ENCODE measurements around the gene C9orf152. TPM values are rescaled to one million over a fixed set of nuclear protein-coding genes. Genes with fewer than 3 reads are reported as not detected.

Gene C9orf152
- total and polyA plus RNA-seq, 2 experiments from 2014 or later, result not detected

DNA sequence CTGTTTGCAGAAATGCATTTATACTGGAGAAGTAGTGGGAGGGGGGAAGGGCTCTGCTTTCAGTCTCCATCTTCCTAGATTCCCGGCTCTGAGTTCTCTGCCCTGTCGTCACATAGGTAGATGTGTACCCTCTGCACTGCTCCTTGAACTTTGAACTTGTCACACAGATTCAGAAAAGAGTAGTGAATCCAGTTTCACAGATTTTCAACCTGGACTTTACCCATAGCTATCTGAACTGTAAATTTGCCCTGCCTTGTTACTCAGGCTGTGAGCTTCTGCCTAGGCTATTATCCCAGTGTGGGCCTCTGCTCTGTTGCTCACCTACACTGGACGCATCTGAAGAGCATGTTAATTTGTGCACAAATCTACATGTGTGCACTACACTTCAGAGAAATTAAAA lies 12.8 kb upstream of the C9orf152 start (continued):
- TF ChIP-seq, protein P1, sequence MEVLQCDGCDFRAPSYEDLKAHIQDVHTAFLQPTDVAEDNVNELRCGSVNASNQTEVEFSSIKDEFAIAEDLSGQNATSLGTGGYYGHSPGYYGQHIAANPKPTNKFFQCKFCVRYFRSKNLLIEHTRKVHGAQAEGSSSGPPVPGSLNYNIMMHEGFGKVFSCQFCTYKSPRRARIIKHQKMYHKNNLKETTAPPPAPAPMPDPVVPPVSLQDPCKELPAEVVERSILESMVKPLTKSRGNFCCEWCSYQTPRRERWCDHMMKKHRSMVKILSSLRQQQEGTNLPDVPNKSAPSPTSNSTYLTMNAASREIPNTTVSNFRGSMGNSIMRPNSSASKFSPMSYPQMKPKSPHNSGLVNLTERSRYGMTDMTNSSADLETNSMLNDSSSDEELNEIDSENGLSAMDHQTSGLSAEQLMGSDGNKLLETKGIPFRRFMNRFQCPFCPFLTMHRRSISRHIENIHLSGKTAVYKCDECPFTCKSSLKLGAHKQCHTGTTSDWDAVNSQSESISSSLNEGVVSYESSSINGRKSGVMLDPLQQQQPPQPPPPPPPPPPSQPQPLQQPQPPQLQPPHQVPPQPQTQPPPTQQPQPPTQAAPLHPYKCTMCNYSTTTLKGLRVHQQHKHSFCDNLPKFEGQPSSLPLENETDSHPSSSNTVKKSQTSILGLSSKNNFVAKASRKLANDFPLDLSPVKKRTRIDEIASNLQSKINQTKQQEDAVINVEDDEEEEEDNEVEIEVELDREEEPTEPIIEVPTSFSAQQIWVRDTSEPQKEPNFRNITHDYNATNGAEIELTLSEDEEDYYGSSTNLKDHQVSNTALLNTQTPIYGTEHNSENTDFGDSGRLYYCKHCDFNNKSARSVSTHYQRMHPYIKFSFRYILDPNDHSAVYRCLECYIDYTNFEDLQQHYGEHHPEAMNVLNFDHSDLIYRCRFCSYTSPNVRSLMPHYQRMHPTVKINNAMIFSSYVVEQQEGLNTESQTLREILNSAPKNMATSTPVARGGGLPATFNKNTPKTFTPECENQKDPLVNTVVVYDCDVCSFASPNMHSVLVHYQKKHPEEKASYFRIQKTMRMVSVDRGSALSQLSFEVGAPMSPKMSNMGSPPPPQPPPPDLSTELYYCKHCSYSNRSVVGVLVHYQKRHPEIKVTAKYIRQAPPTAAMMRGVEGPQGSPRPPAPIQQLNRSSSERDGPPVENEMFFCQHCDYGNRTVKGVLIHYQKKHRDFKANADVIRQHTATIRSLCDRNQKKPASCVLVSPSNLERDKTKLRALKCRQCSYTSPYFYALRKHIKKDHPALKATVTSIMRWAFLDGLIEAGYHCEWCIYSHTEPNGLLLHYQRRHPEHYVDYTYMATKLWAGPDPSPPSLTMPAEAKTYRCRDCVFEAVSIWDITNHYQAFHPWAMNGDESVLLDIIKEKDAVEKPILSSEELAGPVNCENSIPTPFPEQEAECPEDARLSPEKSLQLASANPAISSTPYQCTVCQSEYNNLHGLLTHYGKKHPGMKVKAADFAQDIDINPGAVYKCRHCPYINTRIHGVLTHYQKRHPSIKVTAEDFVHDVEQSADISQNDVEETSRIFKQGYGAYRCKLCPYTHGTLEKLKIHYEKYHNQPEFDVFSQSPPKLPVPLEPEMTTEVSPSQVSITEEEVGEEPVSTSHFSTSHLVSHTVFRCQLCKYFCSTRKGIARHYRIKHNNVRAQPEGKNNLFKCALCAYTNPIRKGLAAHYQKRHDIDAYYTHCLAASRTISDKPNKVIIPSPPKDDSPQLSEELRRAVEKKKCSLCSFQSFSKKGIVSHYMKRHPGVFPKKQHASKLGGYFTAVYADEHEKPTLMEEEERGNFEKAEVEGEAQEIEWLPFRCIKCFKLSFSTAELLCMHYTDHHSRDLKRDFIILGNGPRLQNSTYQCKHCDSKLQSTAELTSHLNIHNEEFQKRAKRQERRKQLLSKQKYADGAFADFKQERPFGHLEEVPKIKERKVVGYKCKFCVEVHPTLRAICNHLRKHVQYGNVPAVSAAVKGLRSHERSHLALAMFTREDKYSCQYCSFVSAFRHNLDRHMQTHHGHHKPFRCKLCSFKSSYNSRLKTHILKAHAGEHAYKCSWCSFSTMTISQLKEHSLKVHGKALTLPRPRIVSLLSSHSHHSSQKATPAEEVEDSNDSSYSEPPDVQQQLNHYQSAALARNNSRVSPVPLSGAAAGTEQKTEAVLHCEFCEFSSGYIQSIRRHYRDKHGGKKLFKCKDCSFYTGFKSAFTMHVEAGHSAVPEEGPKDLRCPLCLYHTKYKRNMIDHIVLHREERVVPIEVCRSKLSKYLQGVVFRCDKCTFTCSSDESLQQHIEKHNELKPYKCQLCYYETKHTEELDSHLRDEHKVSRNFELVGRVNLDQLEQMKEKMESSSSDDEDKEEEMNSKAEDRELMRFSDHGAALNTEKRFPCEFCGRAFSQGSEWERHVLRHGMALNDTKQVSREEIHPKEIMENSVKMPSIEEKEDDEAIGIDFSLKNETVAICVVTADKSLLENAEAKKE (CRISPR knock-in tag; IDR thresholded peaks at IDR 0.05), result no peak

DNA sequence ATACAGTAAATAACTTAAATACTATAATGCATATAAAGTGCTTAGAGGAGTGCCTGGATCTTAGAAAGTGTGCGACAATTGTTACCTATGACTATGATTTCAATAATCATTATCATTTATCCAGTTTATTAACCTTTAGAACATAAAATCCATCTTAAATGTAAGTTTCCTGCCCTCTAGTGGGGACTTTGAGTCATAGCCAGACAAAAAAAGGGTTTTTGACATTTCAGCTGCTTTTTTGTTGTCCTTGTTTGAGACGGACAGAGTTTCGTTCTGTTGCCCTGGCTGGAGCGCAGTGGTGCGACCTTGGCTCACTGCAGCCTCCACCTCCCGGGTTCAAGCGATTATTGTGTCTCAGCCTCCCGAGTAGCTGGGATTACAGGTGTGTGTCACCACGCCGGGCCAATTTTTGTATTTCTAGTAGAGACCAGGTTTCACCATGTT lies 9.7 kb upstream of the C9orf152 start:
- Histone ChIP-seq H4K20me1 (replicated peaks; ENCODE audit: insufficient read depth) (no peaks in the 10 kb centered on the region), H3K79me2 (replicated peaks; ENCODE audit: insufficient read depth) (no peaks in the 10 kb centered on the region), H3K4me3 (no peak overlapping the region), H3K4me1 (ENCODE audit: insufficient read depth) (no peaks in the 10 kb centered on the region), H3K27ac (ENCODE audit: low read depth) (no peak overlapping the region), H3K9me2 (ENCODE audit: insufficient read depth) (0 out of 2 replicates have a peak, but pooled peaks cover 4% of the 10 kb centered on the region), H3K36me3 (ENCODE audit: insufficient read depth) (no peaks in the 10 kb centered on the region), H2AFZ (peak overlapping the region; percentile 64; the same call in 1 of the 2 replicates), H3F3A (replicated peaks; ENCODE audit: low read depth) (no peaks in the 10 kb centered on the region), H3K4me2 (no peak overlapping the region), H3K27me3 (ENCODE audit: insufficient read depth) (no peaks in the 10 kb centered on the region)
- peaks cover 5% of the 10 kb centered on the region; the same call in 2 of the 3 replicates for H3K9me3 Mint-ChIP-seq
- TF ChIP-seq, protein P2, sequence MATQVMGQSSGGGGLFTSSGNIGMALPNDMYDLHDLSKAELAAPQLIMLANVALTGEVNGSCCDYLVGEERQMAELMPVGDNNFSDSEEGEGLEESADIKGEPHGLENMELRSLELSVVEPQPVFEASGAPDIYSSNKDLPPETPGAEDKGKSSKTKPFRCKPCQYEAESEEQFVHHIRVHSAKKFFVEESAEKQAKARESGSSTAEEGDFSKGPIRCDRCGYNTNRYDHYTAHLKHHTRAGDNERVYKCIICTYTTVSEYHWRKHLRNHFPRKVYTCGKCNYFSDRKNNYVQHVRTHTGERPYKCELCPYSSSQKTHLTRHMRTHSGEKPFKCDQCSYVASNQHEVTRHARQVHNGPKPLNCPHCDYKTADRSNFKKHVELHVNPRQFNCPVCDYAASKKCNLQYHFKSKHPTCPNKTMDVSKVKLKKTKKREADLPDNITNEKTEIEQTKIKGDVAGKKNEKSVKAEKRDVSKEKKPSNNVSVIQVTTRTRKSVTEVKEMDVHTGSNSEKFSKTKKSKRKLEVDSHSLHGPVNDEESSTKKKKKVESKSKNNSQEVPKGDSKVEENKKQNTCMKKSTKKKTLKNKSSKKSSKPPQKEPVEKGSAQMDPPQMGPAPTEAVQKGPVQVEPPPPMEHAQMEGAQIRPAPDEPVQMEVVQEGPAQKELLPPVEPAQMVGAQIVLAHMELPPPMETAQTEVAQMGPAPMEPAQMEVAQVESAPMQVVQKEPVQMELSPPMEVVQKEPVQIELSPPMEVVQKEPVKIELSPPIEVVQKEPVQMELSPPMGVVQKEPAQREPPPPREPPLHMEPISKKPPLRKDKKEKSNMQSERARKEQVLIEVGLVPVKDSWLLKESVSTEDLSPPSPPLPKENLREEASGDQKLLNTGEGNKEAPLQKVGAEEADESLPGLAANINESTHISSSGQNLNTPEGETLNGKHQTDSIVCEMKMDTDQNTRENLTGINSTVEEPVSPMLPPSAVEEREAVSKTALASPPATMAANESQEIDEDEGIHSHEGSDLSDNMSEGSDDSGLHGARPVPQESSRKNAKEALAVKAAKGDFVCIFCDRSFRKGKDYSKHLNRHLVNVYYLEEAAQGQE (IDR thresholded peaks at IDR 0.05; ENCODE audit: unreplicated experiment), result no peak
- TF ChIP-seq, protein P3, sequence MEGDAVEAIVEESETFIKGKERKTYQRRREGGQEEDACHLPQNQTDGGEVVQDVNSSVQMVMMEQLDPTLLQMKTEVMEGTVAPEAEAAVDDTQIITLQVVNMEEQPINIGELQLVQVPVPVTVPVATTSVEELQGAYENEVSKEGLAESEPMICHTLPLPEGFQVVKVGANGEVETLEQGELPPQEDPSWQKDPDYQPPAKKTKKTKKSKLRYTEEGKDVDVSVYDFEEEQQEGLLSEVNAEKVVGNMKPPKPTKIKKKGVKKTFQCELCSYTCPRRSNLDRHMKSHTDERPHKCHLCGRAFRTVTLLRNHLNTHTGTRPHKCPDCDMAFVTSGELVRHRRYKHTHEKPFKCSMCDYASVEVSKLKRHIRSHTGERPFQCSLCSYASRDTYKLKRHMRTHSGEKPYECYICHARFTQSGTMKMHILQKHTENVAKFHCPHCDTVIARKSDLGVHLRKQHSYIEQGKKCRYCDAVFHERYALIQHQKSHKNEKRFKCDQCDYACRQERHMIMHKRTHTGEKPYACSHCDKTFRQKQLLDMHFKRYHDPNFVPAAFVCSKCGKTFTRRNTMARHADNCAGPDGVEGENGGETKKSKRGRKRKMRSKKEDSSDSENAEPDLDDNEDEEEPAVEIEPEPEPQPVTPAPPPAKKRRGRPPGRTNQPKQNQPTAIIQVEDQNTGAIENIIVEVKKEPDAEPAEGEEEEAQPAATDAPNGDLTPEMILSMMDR (conservative IDR thresholded peaks at IDR 0.05; ENCODE audit: low read depth in 2 of 2), result peak; percentile 67 to 84
- H3K27ac Mint-ChIP-seq, result no peak overlapping the region
- no peak overlapping the region for H3K4me3 Mint-ChIP-seq
- DNase-seq (ENCODE audit: low spot score) (peak; percentile 78), ATAC-seq (no peak)
- peaks cover 3% of the 10 kb centered on the region for H3K27me3 Mint-ChIP-seq (ENCODE audit: insufficient read depth, low read depth, poor library complexity)
- no peaks in the 10 kb centered on the region for H3K4me1 Mint-ChIP-seq
- H3K36me3 Mint-ChIP-seq (ENCODE audit: low read depth), result no peaks in the 10 kb centered on the region
